Progenitor cell of endocrine pancreas (in vitro differentiated cells): ENCODE measurements around the gene ADARB2. TPM values are rescaled to one million over a fixed set of nuclear protein-coding genes. Genes with fewer than 3 reads are reported as not detected.

Source experiments
- DNase-seq: peaks from one replicate; pipeline ENCODE4 v3.0.0; 2021; ENCODE audit warnings: low spot score; ENCODE audit not compliant: unreplicated experiment
- H3K27ac Mint-ChIP-seq: 2 replicates; pipeline ENCODE4 v1.8.0; 2021; ENCODE audit warnings: mild to moderate bottlenecking, moderate library complexity, mixed read lengths
- H3K27me3 Mint-ChIP-seq: 2 replicates; pipeline ENCODE4 v1.8.0; 2021; ENCODE audit warnings: mixed read lengths
- H3K36me3 Mint-ChIP-seq: 2 replicates; pipeline ENCODE4 v1.8.0; 2022; ENCODE audit warnings: mixed read lengths; ENCODE audit not compliant: insufficient read depth
- H3K4me1 Mint-ChIP-seq: 2 replicates; pipeline ENCODE4 v1.8.0; 2021; ENCODE audit warnings: low read depth, mixed read lengths
- H3K4me3 Mint-ChIP-seq: 2 replicates; pipeline ENCODE4 v1.8.0; 2021; ENCODE audit warnings: low read depth, mild to moderate bottlenecking, moderate library complexity, mixed read lengths
- H3K9me3 Mint-ChIP-seq: 2 replicates; pipeline ENCODE4 v1.8.0; 2021; ENCODE audit warnings: low read depth, mixed read lengths
- total RNA-seq: library from RNA; stranded (reverse); gene quantifications from 2 replicates; pipeline ENCODE4 v1.2.1, GENCODE V29; 2021
- TF ChIP-seq, protein P1 (sequence below): fragments of 200-600 bp; sonication (generic); IDR thresholded peaks from one replicate; pipeline ENCODE4 v1.5.0; 2021; ENCODE audit warnings: antibody characterized with exemption, mild to moderate bottlenecking; ENCODE audit not compliant: unreplicated experiment

ADARB2 gene
- total RNA-seq, 1 donor from 2014 or later, result 1.3 TPM

DNA sequence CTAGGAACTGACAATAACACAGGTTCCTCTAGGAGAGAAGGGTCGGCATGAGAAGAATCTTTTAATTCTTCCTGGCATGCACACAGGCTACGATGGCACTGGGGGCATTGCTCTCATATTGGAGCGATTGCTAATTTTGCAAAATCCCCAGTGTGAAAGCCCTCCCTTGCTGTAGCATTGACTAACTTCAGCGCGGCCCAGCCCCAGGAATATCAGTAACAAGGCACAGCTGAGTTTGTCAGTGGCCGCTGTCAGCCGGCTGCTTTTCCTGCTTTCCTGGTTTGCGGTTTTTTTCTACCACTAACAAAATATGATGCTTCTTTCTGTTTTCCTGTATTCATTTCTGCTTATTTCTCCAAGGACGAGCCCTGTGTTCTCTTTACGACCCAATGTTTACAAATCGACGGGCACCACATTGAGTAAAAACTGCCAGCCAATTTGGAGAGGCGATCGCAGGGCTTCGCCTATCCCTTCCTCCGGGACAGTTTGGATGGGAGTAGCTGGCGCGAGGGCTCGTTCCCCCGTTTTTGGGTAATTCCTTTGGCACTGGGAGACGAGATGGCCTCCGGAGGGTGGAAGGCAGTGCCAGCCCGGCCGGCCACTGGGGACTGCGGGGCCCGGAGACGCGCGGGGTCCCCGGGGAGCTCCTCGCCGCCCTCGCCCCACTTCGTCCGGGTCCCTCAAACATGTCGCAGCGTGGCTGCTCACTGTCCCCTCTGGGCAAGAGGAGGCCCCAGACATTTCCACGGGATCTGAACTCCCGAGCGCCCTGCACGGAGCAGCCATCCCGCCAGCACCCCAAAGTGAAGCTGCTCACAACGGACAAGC is 967 bp downstream of the ADARB2 start:
- H3K4me3 Mint-ChIP-seq, result peak overlapping the region; percentile 79
- no peaks in the 10 kb centered on the region for H3K9me3 Mint-ChIP-seq
- peaks cover 86% of the 10 kb centered on the region for H3K27me3 Mint-ChIP-seq
- peaks cover 9% of the 10 kb centered on the region for H3K4me1 Mint-ChIP-seq
- no peak overlapping the region for H3K27ac Mint-ChIP-seq
- TF ChIP-seq, protein P1, sequence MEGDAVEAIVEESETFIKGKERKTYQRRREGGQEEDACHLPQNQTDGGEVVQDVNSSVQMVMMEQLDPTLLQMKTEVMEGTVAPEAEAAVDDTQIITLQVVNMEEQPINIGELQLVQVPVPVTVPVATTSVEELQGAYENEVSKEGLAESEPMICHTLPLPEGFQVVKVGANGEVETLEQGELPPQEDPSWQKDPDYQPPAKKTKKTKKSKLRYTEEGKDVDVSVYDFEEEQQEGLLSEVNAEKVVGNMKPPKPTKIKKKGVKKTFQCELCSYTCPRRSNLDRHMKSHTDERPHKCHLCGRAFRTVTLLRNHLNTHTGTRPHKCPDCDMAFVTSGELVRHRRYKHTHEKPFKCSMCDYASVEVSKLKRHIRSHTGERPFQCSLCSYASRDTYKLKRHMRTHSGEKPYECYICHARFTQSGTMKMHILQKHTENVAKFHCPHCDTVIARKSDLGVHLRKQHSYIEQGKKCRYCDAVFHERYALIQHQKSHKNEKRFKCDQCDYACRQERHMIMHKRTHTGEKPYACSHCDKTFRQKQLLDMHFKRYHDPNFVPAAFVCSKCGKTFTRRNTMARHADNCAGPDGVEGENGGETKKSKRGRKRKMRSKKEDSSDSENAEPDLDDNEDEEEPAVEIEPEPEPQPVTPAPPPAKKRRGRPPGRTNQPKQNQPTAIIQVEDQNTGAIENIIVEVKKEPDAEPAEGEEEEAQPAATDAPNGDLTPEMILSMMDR, result no peak
- no peak for DNase-seq
- H3K36me3 Mint-ChIP-seq, result no peaks in the 10 kb centered on the region

DNA sequence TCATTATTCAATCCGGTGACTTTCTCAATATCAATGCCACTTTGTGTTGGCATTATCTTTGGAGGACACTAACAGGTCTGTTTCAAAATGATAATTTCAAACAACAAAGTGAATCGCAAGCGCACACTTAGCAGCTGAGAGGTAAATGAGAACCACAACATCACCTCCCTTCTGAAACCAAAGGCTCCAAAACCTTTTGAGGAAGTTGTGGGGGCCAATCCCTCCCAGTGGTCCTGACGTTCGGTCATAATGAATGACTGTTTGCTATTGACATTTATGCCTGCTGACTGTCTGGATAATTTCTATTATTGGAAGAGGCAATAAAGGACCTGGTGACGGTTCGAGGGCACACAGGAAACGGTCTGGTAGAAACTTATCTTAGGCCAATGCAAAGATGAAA is 1.8 kb downstream of the ADARB2 start:
- H3K4me3 Mint-ChIP-seq, result no peak overlapping the region
- TF ChIP-seq, protein P1, result no peak
- DNase-seq, result no peak
- H3K27ac Mint-ChIP-seq, result no peak overlapping the region
- no peaks in the 10 kb centered on the region for H3K36me3 Mint-ChIP-seq
- H3K4me1 Mint-ChIP-seq, result peaks cover 9% of the 10 kb centered on the region
- H3K27me3 Mint-ChIP-seq, result peaks cover 84% of the 10 kb centered on the region
- no peaks in the 10 kb centered on the region for H3K9me3 Mint-ChIP-seq

DNA sequence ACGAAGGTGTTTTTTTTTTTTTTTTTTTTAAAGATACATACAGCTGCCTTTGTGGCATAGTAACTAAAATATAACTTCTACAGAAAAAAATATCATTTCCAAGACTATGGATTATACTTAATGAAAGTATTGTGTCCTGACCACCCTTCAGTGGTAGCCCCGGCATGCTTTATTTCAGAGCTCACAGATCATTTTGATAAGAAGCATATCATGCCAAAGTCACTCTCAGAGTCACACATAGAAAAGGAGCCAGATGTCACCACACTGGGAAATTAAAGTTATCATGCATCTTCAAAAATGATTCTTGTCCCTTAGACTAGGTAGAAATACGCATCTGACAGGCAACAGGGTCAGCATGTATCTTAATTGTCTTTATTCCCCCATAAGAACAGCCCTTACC is 3.0 kb downstream of the ADARB2 start:
- no peak overlapping the region for H3K4me3 Mint-ChIP-seq
- no peaks in the 10 kb centered on the region for H3K36me3 Mint-ChIP-seq
- H3K9me3 Mint-ChIP-seq, result no peaks in the 10 kb centered on the region
- DNase-seq, result no peak
- no peak overlapping the region for H3K27ac Mint-ChIP-seq
- peaks cover 81% of the 10 kb centered on the region for H3K27me3 Mint-ChIP-seq
- TF ChIP-seq, protein P1, result no peak
- H3K4me1 Mint-ChIP-seq, result peaks cover 9% of the 10 kb centered on the region

DNA sequence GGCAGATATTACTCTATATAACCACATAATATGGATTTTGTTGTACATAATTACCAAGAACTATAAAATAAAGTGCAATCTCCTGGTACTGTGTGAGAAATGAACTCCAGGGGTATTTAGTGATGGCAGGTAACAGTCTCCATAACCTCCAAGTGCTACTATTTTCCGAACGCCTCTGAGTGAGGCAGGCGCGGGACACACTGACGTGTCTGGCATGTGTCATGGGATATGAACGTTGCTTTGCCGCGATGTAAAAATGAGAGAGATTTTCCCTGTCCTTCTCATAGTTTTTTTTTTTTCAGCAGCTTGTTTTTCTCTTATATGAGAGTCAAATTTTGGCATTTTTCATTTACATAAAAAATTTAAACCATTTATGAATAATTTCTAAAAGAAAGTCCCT is 3.6 kb downstream of the ADARB2 start:
- Mint-ChIP-seq H3K4me1 (peaks cover 9% of the 10 kb centered on the region), H3K9me3 (no peaks in the 10 kb centered on the region), H3K27ac (no peak overlapping the region), H3K27me3 (peaks cover 75% of the 10 kb centered on the region), H3K4me3 (no peak overlapping the region), H3K36me3 (no peaks in the 10 kb centered on the region)
- no peak for DNase-seq
- TF ChIP-seq, protein P1, result no peak

DNA sequence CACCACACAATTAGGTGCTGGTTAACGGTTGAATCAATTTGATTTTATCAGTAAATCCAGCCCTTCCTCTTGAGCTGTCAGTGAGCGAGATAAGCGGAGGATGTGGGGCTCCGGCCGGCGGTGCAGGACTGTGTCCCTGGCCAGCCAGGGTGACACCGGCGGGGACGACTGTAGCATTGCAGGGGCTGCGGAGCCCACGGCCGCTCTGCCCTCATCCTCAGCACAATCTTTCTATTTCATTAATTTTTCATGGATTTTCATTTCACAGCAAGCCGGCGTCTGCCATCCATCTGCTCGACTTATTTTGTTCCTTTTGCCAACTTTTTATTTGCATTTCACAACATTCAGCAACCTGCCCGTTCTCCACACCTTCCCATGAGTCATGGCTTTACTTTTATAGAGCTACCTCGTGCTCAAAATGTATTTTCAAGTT is 4.7 kb downstream of the ADARB2 start:
- Mint-ChIP-seq H3K9me3 (no peaks in the 10 kb centered on the region), H3K27me3 (peaks cover 65% of the 10 kb centered on the region), H3K36me3 (no peaks in the 10 kb centered on the region), H3K4me1 (peaks cover 9% of the 10 kb centered on the region), H3K27ac (no peak overlapping the region), H3K4me3 (no peak overlapping the region)
- TF ChIP-seq, protein P1, result no peak
- DNase-seq, result no peak
